Liver (tissue), 9 donors: Measurements from ENCODE around the gene EXT2. TPM values are rescaled to one million over a fixed set of nuclear protein-coding genes. Genes with fewer than 3 reads are reported as not detected.

Experiments
- DNase-seq: peaks from one replicate; pipeline ENCODE4 v3.0.0-alpha.2; 2017; ENCODE audit warnings: low spot score
- H3K27ac ChIP-seq, 2 donors: one replicate each; pipeline ENCODE4 v1.7.0; 2013; ENCODE audit warnings: inconsistent platforms in 2 of 2, low read length in 2 of 2, control low read depth in 1 of 2, low read depth in 1 of 2, mild to moderate bottlenecking in 1 of 2
- H3K27me3 ChIP-seq, 4 donors: one replicate each; pipeline versions ENCODE4 v1.6.1 to v1.7.0; 2013; ENCODE audit warnings: low read length in 3 of 4, inconsistent platforms in 1 of 4, mild to moderate bottlenecking in 1 of 4, moderate library complexity in 1 of 4; ENCODE audit not compliant: control insufficient read depth in 4 of 4, insufficient read depth in 4 of 4
- H3K36me3 ChIP-seq, 4 donors: one replicate each; pipeline versions ENCODE4 v1.6.1 to v1.7.0; 2013; ENCODE audit warnings: low read length in 3 of 4, mild to moderate bottlenecking in 3 of 4, low read depth in 1 of 4, moderate library complexity in 1 of 4; ENCODE audit not compliant: control insufficient read depth in 4 of 4, insufficient read depth in 3 of 4
- H3K4me1 ChIP-seq, 4 donors: one replicate each; pipeline versions ENCODE4 v1.6.1 to v1.7.0; 2013; ENCODE audit warnings: low read length in 3 of 4, mild to moderate bottlenecking in 3 of 4, moderate library complexity in 1 of 4; ENCODE audit not compliant: control insufficient read depth in 4 of 4, insufficient read depth in 4 of 4
- H3K4me3 ChIP-seq, 3 donors: one replicate each; pipeline versions ENCODE4 v1.6.1 to v1.7.0; 2013; ENCODE audit warnings: low read length in 3 of 3, control low read depth in 1 of 3, low read depth in 1 of 3, mild to moderate bottlenecking in 1 of 3
- H3K9ac ChIP-seq, 2 donors: one replicate each; pipeline ENCODE4 v1.7.0; 2013; ENCODE audit warnings: low read length in 2 of 2, mild to moderate bottlenecking in 2 of 2, moderate library complexity in 2 of 2, control low read depth in 1 of 2, low read depth in 1 of 2
- H3K9me3 ChIP-seq, 4 donors: one replicate each; pipeline versions ENCODE4 v1.6.1 to v1.7.0; 2013; ENCODE audit warnings: low read length in 3 of 4; ENCODE audit not compliant: control insufficient read depth in 4 of 4
- ATF3 ChIP-seq: IDR thresholded peaks from 2 replicates; pipeline ENCODE4 v1.6.1; 2016; ENCODE audit warnings: antibody characterized with exemption
- EGR1 ChIP-seq, 2 donors: IDR thresholded peaks; 2 replicates each; pipeline ENCODE4 v1.6.1; 2016 to 2018; ENCODE audit warnings: antibody characterized with exemption in 2 of 2, low read depth in 2 of 2
- FOXA1 ChIP-seq: IDR thresholded peaks from 2 replicates; pipeline ENCODE4 v1.6.1; 2016; ENCODE audit warnings: antibody characterized with exemption
- GABPA ChIP-seq, 2 donors: IDR thresholded peaks in 1 of 2; conservative IDR thresholded peaks in 1 of 2; 2 replicates each; pipeline ENCODE4 v1.6.1; 2016; ENCODE audit warnings: antibody characterized with exemption in 2 of 2, mild to moderate bottlenecking in 1 of 2, moderate library complexity in 1 of 2
- HNF4A ChIP-seq, 2 donors: conservative IDR thresholded peaks; 2 replicates each; pipeline ENCODE4 v1.6.1; 2016; ENCODE audit warnings: antibody characterized with exemption in 2 of 2, mild to moderate bottlenecking in 2 of 2
- HNF4G ChIP-seq: IDR thresholded peaks from 2 replicates; pipeline ENCODE4 v1.6.1; 2016; ENCODE audit warnings: antibody characterized with exemption
- MAX ChIP-seq: IDR thresholded peaks from 2 replicates; pipeline ENCODE4 v1.6.1; 2016; ENCODE audit warnings: antibody characterized with exemption
- NR2F2 ChIP-seq: IDR thresholded peaks from 2 replicates; pipeline ENCODE4 v1.6.1; 2016; ENCODE audit warnings: antibody characterized with exemption
- RAD21 ChIP-seq, 2 donors: IDR thresholded peaks; 2 replicates each; pipeline ENCODE4 v1.6.1; 2016; ENCODE audit warnings: antibody characterized with exemption in 2 of 2, mild to moderate bottlenecking in 2 of 2
- REST ChIP-seq: IDR thresholded peaks from 2 replicates; pipeline ENCODE4 v1.6.1; 2016; ENCODE audit warnings: antibody characterized with exemption, mild to moderate bottlenecking
- RXRA ChIP-seq, 2 donors: IDR thresholded peaks; 2 replicates each; pipeline ENCODE4 v1.6.1; 2017 to 2018; ENCODE audit warnings: antibody characterized with exemption in 2 of 2, mild to moderate bottlenecking in 1 of 2
- SP1 ChIP-seq: IDR thresholded peaks from 2 replicates; pipeline ENCODE4 v1.6.1; 2018; ENCODE audit warnings: antibody characterized with exemption, mild to moderate bottlenecking
- TAF1 ChIP-seq: conservative IDR thresholded peaks from 2 replicates; pipeline ENCODE4 v1.6.1; 2016; ENCODE audit warnings: antibody characterized with exemption, mild to moderate bottlenecking
- YY1 ChIP-seq: IDR thresholded peaks from 2 replicates; pipeline ENCODE4 v1.6.1; 2016; ENCODE audit warnings: antibody characterized with exemption, mild to moderate bottlenecking
- ZBTB33 ChIP-seq: IDR thresholded peaks from 2 replicates; pipeline ENCODE4 v1.6.1; 2016; ENCODE audit warnings: antibody characterized with exemption
- WGBS: extraction: QIAGEN DNeasy Blood & Tissue Kit; methylation state at CpG from one replicate; pipeline ENCODE4 v1.1.7; 2013; 5-methylcytosine and 5-hydroxymethylcytosine counted together
- polyA plus RNA-seq, 2 donors: library from polyadenylated mRNA; stranded (reverse) in 1 of 2; unstranded in 1 of 2; fragments of 200-250 nt in 1 of 2; fragments of >200 nt in 1 of 2; fragmentation: Nextera tagmentation in 1 of 2; extraction: Ambion mirVana in 1 of 2; gene quantifications; one replicate each; pipeline versions ENCODE4 v1.2.1 to v1.2.3, GENCODE V29; 2013 to 2015
- total RNA-seq, 2 donors: library from RNA; depleted of rRNA; stranded (reverse); fragments of >200 nt; gene quantifications; one replicate each; pipeline ENCODE4 v1.2.3, GENCODE V29; 2014
- donor health status: healthy.
- donor health status: healthy.
- donor health status: healthy.
- donor health status: healthy.
- donor health status: healthy.

EXT2 gene
- total and polyA plus RNA-seq, 4 donors, result 8.4 to 36.1 (median 29.8) TPM

- H3K9me3 ChIP-seq, result no peaks in the 10 kb centered on the region
- no peak for DNase-seq
- WGBS, result 95% methylated on average over 3 of the region's 3 CpGs
- H3K4me1 ChIP-seq, result no peaks in the 10 kb centered on the region
- no peaks in the 10 kb centered on the region for H3K27me3 ChIP-seq
- TF ChIP-seq FOXA1 (no peak), REST (no peak)
- H3K9ac ChIP-seq, result no peak overlapping the region
- H3K36me3 ChIP-seq, result peaks cover 0 to 6% (median 2%) of the 10 kb centered on the region in 4 donors
- no peak overlapping the region for H3K4me3 ChIP-seq
- H3K27ac ChIP-seq, result no peak overlapping the region
Observed at GRCh38 chr11:44229624-44230023, 134.1 kb downstream of the EXT2 start.

GRCh38 chr11:44235765-44236201 lies 140.3 kb downstream of the EXT2 start:
- peaks cover 0 to 13% (median 11%) of the 10 kb centered on the region in 4 donors for H3K36me3 ChIP-seq
- DNase-seq, result no peak
- H3K9me3 ChIP-seq, result no peaks in the 10 kb centered on the region
- 94% methylated on average over 8 of the region's 8 CpGs for WGBS
- no peak overlapping the region for H3K27ac ChIP-seq
- H3K9ac ChIP-seq, result no peak overlapping the region
- no peaks in the 10 kb centered on the region for H3K4me1 ChIP-seq
- H3K27me3 ChIP-seq, result no peaks in the 10 kb centered on the region
- H3K4me3 ChIP-seq, result no peak overlapping the region
- TF ChIP-seq MAX (no peak), RXRA (IDR thresholded peaks at IDR 0.05) (no peak), EGR1 (IDR thresholded peaks at IDR 0.05; ENCODE audit: low read depth in 2 of 2) (no peak), TAF1 (no peak), GABPA (IDR thresholded peaks at IDR 0.05 in 1 of 2, conservative IDR thresholded peaks at IDR 0.05 in 1 of 2) (no peak), NR2F2 (no peak), ATF3 (no peak), HNF4A (conservative IDR thresholded peaks at IDR 0.05) (no peak), SP1 (no peak), HNF4G (no peak), ZBTB33 (no peak)

- Histone ChIP-seq H3K4me1 (no peaks in the 10 kb centered on the region), H3K4me3 (no peak overlapping the region), H3K9me3 (no peaks in the 10 kb centered on the region), H3K27me3 (no peaks in the 10 kb centered on the region), H3K36me3 (peaks cover 0 to 13% (median 11%) of the 10 kb centered on the region in 4 donors), H3K9ac (no peak overlapping the region), H3K27ac (no peak overlapping the region)
- DNase-seq, result no peak
- WGBS, result 97% methylated on average over 2 of the region's 2 CpGs
- TF ChIP-seq RAD21 (IDR thresholded peaks at IDR 0.05) (no peak), ATF3 (no peak), HNF4G (no peak), MAX (no peak), TAF1 (no peak), GABPA (IDR thresholded peaks at IDR 0.05 in 1 of 2, conservative IDR thresholded peaks at IDR 0.05 in 1 of 2) (no peak), ZBTB33 (no peak), NR2F2 (no peak), YY1 (no peak), REST (no peak)
Observed at GRCh38 chr11:44236296-44236695, 140.8 kb downstream of the EXT2 start.
